NCI-H748 treated with DMSO at 0.1 percent for 48 hours (cell line): Measurements from ENCODE around the gene HOXD12.

Experiments
- DNase-seq: peaks from one replicate; lab custom pipeline; 2025; lab: John Stamatoyannopoulos, UW

The HOXD12 gene

DNA sequence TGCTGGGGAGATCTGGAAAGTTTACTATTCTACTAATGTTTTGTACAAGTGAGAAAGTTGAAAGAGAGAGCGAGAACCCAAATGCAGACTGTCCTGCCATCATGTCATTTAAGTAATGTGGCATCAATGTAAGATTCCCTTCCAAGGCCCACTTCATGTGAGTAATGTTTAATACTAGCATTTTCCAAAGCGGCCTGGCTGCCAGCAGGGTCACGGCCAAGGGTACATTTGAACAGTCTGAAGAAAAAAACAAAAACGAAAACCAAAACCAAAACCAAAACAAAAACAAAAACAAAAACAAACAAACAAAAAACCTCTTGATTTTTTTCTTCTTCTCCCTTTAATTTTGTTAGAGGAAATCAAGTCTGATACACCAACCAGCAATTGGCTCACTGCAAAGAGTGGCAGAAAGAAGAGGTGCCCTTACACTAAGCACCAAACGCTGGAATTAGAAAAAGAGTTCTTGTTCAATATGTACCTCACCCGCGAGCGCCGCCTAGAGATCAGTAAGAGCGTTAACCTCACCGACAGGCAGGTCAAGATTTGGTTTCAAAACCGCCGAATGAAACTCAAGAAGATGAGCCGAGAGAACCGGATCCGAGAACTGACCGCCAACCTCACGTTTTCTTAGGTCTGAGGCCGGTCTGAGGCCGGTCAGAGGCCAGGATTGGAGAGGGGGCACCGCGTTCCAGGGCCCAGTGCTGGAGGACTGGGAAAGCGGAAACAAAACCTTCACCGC is 19.2 kb downstream of the HOXD12 start:
- peak; percentile 15 for DNase-seq

DNA sequence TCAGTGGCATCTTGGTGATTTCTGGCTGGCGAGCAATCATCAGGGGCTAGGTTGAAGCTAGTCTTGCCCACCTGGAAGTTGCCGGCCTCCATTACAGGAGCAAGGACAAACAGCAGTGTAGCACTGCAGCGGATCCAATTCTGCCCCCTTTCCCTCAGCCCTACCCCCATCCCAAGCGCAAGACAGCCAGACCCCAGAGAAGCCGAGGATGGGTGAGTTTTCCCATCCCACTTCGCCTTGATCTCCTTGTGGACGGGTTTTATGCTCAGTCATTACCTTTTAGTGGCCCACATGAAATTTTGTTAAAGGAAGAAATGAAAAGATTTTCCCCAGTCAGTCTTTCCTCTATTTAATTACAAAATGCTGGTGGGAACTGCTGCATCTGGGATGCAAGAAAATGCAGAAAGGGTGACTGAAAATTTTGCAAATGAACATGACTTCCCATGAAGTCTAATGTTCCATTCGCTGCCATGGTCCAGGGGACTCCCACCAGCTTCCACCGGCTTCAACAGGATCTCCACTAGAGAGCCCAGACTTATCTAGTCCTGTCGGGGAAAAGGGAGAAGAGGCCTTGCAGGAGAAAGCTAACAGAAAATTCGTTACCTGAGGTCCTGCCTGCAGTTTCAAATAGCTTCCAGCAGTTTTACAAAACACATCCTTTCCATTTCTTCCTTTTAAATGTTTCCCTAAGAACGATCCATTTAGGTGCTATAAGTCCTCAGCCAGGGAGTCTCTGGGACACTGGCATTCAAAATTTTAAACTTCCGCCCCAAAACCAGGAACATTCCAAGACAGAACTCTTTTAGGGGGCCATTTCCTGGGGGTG is 21.0 kb downstream of the HOXD12 start:
- no peak for DNase-seq

DNA sequence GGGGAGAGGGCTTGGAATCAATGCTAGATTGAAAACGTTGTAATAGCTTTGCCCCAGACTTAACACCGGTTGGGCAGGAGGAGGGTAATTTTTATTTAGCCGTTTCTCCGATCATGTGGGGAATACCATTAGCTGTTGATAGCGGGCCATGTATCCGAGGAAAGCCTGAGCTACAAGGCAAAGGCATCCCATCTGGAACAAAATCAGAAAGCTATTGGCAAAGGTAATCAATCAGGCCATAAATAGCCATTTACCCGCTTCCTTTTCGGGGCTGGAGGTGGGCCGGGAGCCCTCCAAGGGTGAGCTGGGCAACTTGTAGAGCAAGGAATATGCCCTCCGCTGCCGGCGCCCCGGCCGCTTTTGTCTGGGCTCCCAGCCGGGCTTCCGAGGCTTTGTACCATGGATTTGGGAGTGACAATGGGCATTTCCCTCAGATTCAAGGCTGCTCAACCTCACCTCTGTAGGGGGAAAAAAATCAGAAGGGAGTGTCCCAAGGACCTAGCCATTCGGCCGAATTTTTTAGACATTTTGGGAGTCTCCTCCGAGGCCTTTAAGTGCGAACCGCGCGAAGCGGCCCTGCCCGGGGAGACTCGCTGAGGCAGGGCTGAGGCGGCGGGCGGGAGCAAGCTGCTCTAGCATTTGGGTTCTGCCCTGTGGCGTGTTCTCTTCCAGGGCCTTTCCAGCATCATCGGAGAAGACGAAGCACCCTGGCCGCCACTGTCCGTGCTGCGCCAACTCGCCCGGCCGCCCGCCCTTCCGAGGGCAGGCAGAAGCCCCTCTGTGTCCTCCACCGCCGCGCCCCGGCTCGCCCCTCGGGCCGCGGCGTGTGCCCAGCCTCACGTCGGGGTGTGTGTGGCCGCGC is 21.8 kb downstream of the HOXD12 start:
- DNase-seq: no peak

DNA sequence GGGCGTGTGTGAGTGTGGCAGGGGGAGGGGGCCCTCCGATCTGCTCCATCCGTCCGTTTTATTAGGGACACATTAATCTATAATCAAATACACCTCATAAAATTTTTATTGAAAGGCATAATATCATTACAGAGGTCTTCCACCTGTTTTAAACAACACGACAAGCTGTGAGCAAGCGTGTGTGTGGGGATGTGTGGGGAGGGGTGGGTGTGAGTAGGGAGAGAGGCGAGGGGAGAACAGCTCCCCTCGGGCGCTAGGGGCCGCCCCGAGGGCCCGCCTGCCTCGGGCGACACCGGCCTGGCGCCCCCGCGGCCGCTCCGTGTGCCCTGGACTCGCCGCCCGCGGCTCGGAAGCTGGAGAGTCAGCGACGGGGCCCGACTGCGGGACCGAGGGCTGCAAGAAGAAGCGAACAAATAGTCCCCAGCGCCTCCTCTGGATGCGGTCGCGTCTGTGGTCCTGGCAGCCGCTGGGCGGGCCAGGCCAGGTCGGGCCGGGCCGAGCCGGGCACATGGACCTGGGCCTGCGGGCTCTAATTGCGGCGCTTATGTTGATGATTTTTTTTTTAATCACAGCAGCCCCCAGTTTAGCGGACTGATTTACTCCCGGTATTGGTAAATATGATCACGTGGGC is 22.6 kb downstream of the HOXD12 start:
- no peak for DNase-seq

DNA sequence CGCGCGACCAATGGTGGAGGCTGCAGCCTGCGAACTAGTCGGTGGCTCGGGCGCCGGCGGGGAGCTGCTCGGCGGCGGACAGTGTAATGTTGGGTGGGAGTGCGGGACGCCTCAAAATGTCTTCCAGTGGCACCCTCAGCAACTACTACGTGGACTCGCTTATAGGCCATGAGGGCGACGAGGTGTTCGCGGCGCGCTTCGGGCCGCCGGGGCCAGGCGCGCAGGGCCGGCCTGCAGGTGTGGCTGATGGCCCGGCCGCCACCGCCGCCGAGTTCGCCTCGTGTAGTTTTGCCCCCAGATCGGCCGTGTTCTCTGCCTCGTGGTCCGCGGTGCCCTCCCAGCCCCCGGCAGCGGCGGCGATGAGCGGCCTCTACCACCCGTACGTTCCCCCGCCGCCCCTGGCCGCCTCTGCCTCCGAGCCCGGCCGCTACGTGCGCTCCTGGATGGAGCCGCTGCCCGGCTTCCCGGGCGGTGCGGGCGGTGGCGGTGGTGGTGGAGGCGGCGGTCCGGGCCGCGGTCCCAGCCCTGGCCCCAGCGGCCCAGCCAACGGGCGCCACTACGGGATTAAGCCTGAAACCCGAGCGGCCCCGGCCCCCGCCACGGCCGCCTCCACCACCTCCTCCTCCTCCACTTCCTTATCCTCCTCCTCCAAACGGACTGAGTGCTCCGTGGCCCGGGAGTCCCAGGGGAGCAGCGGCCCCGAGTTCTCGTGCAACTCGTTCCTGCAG is 23.3 kb downstream of the HOXD12 start, which contains the start of gene HOXD9:
TSS of gene HOXD9 (plus strand) at position 37 of the 728 bp plus-strand sequence. CDS start at position 87, 50 bp downstream.
- no peak for DNase-seq

DNA sequence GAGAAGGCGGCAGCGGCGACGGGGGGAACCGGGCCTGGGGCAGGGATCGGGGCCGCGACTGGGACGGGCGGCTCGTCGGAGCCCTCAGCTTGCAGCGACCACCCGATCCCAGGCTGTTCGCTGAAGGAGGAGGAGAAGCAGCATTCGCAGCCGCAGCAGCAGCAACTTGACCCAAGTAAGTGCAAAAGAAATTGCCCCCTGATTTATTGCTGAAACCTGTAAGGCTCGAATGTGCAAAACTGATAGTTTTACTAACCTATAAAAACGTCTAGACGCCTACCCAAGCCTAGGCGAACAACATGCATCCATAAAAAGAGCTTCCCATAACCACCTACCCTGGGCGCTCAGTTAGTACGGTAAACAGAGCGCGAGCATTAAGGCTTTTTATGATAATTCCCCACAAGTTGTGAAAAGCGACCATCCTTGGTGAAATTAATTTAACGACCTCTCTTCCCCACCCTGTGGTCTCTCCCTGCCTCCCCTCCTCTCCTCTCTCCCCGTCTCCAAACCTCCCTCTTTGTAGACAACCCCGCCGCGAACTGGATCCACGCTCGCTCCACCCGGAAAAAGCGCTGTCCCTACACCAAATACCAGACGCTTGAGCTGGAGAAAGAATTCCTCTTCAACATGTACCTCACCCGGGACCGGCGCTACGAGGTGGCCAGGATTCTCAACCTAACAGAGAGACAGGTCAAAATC is 24.0 kb downstream of the HOXD12 start:
- no peak for DNase-seq

DNA sequence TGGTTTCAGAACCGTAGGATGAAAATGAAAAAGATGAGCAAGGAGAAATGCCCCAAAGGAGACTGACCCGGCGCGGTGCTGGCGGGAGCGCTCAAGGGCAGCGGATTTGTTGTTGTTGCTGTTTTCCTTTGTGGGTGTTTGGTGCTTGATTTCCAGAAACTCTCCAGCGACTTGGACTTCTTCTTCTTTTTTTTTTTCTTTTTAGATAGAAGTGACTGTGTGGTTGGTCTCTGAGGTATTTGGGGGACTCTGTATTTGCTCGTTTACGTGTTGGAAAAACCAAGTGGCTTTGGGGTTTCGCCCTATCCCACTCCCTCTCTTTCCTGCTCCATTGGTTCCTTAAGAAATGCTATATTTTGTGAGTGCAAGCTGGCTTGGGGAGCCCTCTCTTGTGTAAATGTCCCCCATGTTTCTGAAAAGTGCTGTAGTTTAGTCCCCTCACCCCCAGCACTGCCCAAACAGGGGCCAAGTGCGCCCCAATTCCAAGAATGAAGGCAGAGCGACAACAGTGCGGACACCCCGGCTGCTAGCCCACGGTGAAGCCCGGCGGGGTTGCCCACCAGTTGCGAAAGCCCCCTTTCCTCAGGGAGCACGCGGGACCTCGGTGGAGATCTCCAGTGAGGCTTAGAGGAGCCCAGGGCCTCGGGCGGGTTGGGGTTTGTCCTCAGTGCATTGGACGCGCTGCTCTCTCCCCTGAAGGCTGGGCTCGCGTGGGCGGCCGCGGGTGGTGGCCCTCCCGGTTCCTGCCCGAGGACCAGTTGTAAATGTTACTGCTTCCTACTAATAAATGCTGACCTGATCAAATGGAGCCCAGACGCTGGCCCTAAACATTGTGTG is 24.7 kb downstream of the HOXD12 start:
- no peak for DNase-seq

DNA sequence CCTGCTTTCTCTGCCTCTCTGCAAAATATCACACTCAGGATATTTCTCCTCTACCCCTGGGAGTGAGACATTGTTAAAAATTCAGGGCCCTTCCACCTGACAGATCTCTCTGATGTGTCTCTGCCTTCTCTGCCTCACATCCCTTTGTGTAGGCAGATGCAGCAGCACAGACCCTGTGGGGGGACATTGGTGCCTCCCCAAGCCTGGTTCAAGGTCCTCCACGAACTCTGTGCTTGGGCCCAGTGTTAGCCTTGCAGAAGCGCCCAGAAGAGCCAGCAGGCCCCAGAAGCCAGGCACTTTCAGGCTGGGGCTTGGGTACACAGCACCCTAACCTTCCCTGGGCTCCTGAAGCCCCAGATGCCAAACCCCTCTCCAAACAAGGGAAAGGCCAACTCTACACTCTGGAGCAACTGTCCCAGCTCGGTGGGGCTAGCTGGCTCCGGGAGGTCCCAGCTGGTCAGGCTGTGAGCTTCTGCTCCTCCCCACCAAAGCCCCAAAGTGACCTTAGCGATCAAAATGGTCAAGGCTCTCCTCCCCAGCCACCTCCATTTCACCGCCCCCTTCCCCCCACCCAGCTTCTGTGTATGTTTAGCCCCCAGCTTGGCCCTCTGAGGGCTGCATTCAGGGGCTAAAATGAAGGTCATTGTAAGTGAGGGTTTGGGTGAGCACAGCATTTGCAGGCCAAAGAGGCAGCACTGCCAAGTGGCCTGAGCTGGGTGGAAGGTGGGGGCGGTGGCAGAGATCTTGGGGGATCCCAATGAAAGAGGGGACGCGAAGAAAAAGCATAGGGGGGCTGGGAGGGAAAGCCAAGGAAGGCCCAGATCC is 25.6 kb downstream of the HOXD12 start:
- DNase-seq: no peak

DNA sequence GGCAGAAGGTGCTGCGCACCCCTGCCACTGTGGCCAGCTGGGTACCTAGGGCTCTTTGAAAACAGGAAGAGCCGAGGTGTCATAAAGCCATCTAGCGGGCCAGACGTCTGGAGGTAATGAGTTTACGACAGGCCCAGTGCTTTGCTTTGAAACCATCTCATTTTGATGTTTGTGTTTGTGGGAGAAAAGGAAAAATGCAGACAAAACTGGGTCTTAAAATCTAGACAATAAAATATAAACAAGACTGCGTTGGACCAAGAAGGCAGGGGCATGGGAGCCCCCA is 26.1 kb downstream of the HOXD12 start:
- no peak for DNase-seq

DNA sequence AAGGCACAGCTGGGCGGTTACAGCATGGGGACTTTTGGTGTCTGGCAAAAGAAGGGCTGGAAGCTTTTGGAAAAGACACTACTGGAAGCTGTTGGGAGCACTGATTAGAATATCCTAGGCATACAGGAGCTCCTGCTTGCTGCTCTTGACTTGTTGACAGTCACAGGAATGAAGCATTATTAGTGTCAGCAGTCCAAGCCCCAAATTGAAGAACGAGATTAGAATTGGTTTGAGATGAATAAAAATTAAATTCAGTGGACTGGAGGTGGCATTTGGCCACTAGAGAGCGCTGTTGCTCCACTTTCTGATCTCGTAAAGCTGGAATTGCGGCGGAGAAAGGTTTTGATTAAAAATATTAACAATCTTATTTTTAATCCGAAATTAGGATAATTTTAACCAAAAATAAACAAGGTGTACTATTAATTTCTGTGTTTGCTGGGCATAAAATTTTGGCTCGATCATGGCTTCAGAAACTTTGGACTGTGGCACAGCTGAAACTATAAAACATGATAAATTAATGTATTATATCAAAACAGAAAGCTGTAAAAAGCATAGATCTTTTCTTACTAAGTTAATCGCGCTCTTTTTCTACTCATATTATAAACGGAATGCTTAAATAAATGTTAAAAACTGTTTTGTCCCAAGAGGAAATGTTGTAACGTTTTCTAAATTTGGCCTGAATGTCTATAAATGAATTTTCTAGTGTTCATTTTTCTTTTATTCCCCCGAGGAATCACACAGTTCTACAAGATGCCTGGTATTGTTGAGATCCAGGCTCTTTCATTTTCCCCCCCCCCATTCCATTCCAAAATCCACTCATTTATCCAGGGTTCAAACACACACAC is 27.6 kb downstream of the HOXD12 start:
- peak; percentile 86 for DNase-seq

DNA sequence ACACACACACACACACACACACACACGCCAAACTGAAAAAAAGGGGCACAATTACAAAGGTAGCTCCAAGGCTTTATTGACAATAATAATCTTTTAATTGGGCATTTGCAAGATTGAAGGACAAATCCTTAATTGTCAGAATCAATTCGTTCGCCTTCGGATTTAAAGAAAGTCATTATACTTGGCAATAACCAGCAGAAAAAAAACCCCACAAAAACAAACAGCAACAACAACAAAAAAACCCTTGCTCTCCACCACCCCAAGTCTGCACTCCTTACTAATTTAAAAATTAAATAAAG is 28.1 kb downstream of the HOXD12 start:
- DNase-seq: peak; percentile 60

DNA sequence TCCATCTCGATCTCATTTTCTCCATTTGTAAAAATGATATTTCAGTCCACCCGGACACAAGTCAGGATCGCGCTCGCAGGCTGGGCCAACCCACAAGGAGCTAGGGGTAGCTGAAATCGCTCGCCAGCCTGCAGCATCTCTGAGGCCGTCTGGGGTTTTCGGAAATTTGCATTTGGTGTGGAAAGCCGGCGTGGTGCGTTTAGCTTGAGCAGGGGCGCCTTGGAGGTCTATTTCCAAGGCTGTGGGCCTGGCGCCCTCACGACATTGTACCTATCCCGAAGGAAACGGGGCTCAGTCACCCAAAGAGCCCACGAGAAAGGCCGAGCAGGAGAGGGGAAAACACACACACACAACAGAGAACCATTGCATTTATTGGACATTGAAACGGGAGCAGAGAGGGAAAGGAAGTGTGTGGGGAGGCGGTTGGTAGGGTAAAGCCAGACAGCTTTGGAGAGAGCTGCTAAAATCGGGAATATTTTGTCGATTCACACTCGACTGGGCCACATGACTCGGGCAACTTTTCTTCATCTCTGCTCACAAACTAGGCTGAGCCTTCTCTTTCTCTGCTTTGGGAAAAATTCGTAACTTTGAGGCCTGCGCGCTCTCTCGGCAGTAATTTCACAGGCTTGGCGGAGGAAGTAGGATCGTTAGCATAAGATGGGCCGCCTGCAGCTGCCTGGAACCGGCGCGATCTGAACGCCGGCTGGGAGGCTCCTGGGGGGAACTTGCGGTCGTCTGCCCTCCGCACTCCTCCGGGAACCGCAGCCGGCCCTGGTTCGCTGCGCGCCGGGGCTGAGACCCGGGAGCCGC is 28.8 kb downstream of the HOXD12 start:
- peak; percentile 73 for DNase-seq

DNA sequence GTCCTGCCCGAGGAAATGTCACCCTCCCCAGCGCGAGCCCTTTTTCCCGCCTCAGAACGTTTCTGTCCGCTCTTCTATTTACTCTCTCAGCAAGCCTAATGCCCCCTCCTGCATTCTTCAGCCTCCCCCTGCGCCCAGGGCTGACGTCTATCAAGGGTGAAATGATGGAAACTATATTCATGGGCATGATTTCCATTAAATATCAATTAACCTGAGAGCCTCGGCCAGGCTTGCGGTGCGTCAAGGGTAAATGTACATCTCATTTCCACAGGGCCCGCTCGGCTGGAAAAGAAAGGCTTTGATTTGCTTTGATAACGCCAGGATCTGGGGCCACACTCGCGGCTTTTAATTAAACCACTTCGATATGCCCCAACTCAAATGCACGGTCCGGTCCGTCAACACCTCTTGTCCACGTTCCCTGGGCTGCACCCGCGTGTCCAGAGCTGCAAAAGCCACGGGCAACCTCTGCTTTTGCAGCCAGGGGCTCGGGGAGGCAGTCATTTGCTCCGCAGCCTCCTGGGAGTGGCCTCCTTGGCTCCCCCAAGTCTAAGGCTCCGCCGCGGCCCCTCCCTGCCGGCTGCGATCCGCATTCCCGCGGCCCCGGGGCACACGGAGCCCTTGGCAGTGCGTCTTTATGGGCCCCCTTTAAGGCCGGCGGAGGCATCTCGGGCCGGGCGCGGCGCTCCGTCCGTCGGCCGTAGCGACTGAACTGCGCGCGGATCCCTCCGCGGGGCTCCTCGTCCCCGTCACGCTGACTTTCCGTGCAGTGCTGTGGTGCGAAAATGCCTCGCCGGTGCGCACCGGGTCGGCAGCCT is 29.6 kb downstream of the HOXD12 start, which contains the start of gene HOXD8:
TSS of gene HOXD8 (plus strand) at position 724 of the 815 bp plus-strand sequence. CDS start 662 bp downstream, outside the sequence.
- DNase-seq: peak; percentile 79

DNA sequence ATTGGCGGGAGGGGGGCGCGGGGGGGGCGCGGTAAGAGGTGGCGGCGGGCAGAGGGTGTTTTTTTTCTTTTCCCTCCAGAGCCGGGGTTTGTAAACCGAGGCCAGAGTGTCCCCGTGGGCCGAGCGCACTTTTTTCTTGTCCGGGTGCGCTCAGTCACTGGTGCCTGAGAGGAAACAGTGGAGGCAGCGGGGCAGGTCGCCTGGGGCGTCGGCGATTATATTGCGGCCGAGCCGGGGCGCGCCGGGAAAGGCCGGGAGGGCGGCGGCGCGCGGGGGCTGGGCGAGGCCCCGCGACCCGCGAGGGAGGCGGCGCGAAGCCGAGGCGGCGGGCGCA is 30.2 kb downstream of the HOXD12 start:
- DNase-seq: peak; percentile 71

DNA sequence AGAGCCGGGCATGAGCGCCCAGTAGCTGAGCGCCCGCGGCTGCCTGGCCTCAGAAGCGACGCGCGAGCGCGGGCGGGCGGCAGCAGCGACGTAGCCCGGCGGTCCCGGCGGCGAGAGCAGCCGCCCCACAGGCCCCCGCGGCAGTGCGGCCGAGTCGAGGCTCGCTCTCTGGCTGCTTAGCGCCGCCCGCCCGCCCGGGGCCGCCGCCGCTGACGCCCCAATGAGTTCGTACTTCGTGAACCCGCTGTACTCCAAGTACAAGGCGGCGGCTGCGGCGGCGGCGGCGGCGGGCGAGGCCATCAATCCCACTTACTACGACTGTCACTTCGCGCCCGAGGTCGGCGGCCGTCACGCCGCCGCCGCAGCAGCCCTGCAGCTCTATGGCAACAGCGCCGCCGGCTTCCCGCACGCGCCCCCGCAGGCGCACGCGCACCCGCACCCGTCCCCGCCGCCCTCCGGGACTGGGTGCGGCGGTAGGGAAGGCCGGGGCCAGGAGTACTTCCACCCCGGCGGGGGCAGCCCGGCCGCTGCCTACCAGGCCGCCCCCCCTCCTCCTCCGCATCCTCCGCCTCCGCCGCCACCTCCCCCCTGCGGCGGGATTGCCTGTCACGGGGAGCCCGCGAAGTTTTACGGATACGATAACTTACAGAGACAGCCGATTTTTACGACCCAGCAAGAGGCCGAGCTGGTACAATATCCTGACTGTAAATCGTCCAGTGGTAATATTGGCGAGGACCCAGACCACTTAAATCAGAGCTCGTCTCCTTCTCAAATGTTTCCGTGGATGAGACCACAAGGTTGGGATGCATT is 30.8 kb downstream of the HOXD12 start:
- peak; percentile 54 for DNase-seq
